HepG2 (cell line): ENCODE results near the gene ARRDC1. TPM values are rescaled to one million over a fixed set of nuclear protein-coding genes. Genes with fewer than 3 reads are reported as not detected.

ENCODE experiments used
- E2F2 ChIP-seq: sonication (generic); formaldehyde crosslinking; IDR thresholded peaks from 2 replicates; pipeline ENCODE4 v1.4.0; 2020; ENCODE audit warnings: missing genetic modification reagents, borderline replicate concordance
- FOXK1 ChIP-seq: sonication (generic); formaldehyde crosslinking; IDR thresholded peaks from 2 replicates; pipeline ENCODE4 v1.4.0; 2020; ENCODE audit warnings: low read depth, missing genetic modification reagents, borderline replicate concordance
- IRF2 ChIP-seq: IDR thresholded peaks from 2 replicates; pipeline ENCODE4 v1.6.1; 2018; ENCODE audit warnings: missing genetic modification reagents, missing compliant biosample characterization
- ISL2 ChIP-seq: sonication (generic); formaldehyde crosslinking; IDR thresholded peaks from 2 replicates; pipeline ENCODE4 v1.5.0; 2020; ENCODE audit warnings: missing genetic modification reagents
- KAT8 ChIP-seq: IDR thresholded peaks from 2 replicates; pipeline ENCODE4 v1.6.1; 2016; ENCODE audit warnings: missing genetic modification reagents, missing compliant biosample characterization
- KLF15 ChIP-seq: sonication (generic); formaldehyde crosslinking; IDR thresholded peaks from 2 replicates; pipeline ENCODE4 v1.8.1; 2023; ENCODE audit warnings: borderline replicate concordance, mild to moderate bottlenecking, inconsistent platforms, missing genetic modification reagents, mixed read lengths
- MYPOP ChIP-seq: sonication (generic); formaldehyde crosslinking; IDR thresholded peaks from 2 replicates; pipeline ENCODE4 v1.8.1; 2023; ENCODE audit warnings: mild to moderate bottlenecking, moderate library complexity, missing genetic modification reagents
- REST ChIP-seq, 2 experiments: IDR thresholded peaks; 2 replicates each; pipeline ENCODE4 v1.6.1; 2011 to 2012; ENCODE audit warnings: low read length in 2 of 2, borderline replicate concordance in 1 of 2, low read depth in 1 of 2, mild to moderate bottlenecking in 1 of 2, moderate library complexity in 1 of 2
- THYN1 ChIP-seq: sonication (generic); formaldehyde crosslinking; IDR thresholded peaks from 2 replicates; pipeline ENCODE4 v1.8.1; 2023; ENCODE audit warnings: low read depth, mild to moderate bottlenecking, moderate library complexity, missing genetic modification reagents, borderline replicate concordance
- TOPORS ChIP-seq: sonication (generic); formaldehyde crosslinking; IDR thresholded peaks from 2 replicates; pipeline ENCODE4 v1.8.0; 2023; ENCODE audit warnings: mild to moderate bottlenecking, missing genetic modification reagents
- USF2 ChIP-seq, 2 experiments: sonication (generic) in 1 of 2; formaldehyde crosslinking in 1 of 2; IDR thresholded peaks; 2 replicates each; pipeline versions ENCODE4 v1.5.1 to v1.6.1; 2011 to 2020; ENCODE audit warnings: borderline replicate concordance in 1 of 2, low read depth in 1 of 2, low read length in 1 of 2, mild to moderate bottlenecking in 1 of 2, missing genetic modification reagents in 1 of 2, moderate library complexity in 1 of 2
- ZNF101 ChIP-seq: sonication (generic); formaldehyde crosslinking; IDR thresholded peaks from 2 replicates; pipeline ENCODE4 v1.4.0; 2020; ENCODE audit warnings: mild to moderate bottlenecking, low read depth, missing genetic modification reagents, borderline replicate concordance
- ZNF18 ChIP-seq: sonication (generic); formaldehyde crosslinking; IDR thresholded peaks from 2 replicates; pipeline ENCODE4 v1.8.0; 2022; ENCODE audit warnings: mild to moderate bottlenecking, missing genetic modification reagents; ENCODE audit not compliant: insufficient replicate concordance
- ZNF235 ChIP-seq: sonication (generic); formaldehyde crosslinking; IDR thresholded peaks from 2 replicates; pipeline ENCODE4 v1.8.1; 2023; ENCODE audit warnings: mild to moderate bottlenecking, missing genetic modification reagents, borderline replicate concordance
- ZNF883 ChIP-seq: sonication (generic); formaldehyde crosslinking; IDR thresholded peaks from 2 replicates; pipeline ENCODE4 v1.5.1; 2020; ENCODE audit warnings: mild to moderate bottlenecking, missing genetic modification reagents; ENCODE audit errors: not compliant biosample characterization
- ZSCAN22 ChIP-seq: sonication (generic); formaldehyde crosslinking; IDR thresholded peaks from 2 replicates; pipeline ENCODE4 v1.4.0; 2020; ENCODE audit warnings: mild to moderate bottlenecking, missing genetic modification reagents
- polyA plus RNA-seq, 8 experiments: library from polyadenylated mRNA; depleted of rRNA in 3 of 8; stranded (reverse) in 7 of 8; unstranded in 1 of 8; fragments of >200 nt; fragmentation: Illumina TruSeq in 4 of 8; extraction: Trizol in 4 of 8; gene quantifications; 2 replicates each; pipeline versions ENCODE4 v1.2.1 to v1.2.3, GENCODE V29; 2011 to 2016; ENCODE audit warnings: low read depth in 4 of 8, missing spikeins in 1 of 8, mixed read lengths in 1 of 8; ENCODE audit not compliant: insufficient read depth in 1 of 8
- total RNA-seq, 5 experiments: library from RNA; depleted of rRNA; stranded (reverse); fragments of >200 nt; fragmentation: Illumina TruSeq; extraction: Trizol; gene quantifications; 2 replicates each; pipeline ENCODE4 v1.2.3, GENCODE V29; 2016; ENCODE audit warnings: low read depth in 1 of 5

Gene ARRDC1
- total and polyA plus RNA-seq, 2 of the 13 experiments (the other 11 are each of a cell fraction or from before 2014, with no cell fraction given) = 21.7 to 44.4 TPM

- TF ChIP-seq ZNF18 (CRISPR knock-in tag) (peak; percentile 59), KLF15 (CRISPR knock-in tag) (no peak), ZNF101 (CRISPR knock-in tag) (no peak), REST (IDR thresholded peaks at IDR 0.05; ENCODE audit: borderline replicate concordance in 1 of 2, low read depth in 1 of 2, low read length in 2 of 2) (no peak), ZNF883 (CRISPR knock-in tag) (peak; percentile 66), KAT8 (CRISPR knock-in tag) (peak; percentile 94), ZSCAN22 (no peak), TOPORS (CRISPR knock-in tag) (peak; percentile 43; the same call in 1 of the 2 replicates), FOXK1 (CRISPR knock-in tag) (peak; percentile 52; the same call in 1 of the 2 replicates), IRF2 (CRISPR knock-in tag) (peak; percentile 84), ISL2 (CRISPR knock-in tag) (peak; percentile 61; the same call in 1 of the 2 replicates), USF2 (IDR thresholded peaks at IDR 0.05; ENCODE audit: low read depth, low read length) (no peak), USF2 (CRISPR knock-in tag; IDR thresholded peaks at IDR 0.05; ENCODE audit: borderline replicate concordance) (no peak; the same call in 1 of the 2 replicates), E2F2 (0 out of 2 replicates have a peak, but pooled peaks have one; percentile 36), MYPOP (CRISPR knock-in tag) (no peak; the same call in 1 of the 2 replicates), ZNF235 (CRISPR knock-in tag) (0 out of 2 replicates have a peak, but pooled peaks have one; percentile 56), THYN1 (no peak)
Observed at GRCh38 chr9:137578518-137579258, 26.8 kb upstream of the ARRDC1 start, which contains the start of gene DPH7 (continued).
